ENCODE data around the gene SERPINE1.

SERPINE1 gene

DNA sequence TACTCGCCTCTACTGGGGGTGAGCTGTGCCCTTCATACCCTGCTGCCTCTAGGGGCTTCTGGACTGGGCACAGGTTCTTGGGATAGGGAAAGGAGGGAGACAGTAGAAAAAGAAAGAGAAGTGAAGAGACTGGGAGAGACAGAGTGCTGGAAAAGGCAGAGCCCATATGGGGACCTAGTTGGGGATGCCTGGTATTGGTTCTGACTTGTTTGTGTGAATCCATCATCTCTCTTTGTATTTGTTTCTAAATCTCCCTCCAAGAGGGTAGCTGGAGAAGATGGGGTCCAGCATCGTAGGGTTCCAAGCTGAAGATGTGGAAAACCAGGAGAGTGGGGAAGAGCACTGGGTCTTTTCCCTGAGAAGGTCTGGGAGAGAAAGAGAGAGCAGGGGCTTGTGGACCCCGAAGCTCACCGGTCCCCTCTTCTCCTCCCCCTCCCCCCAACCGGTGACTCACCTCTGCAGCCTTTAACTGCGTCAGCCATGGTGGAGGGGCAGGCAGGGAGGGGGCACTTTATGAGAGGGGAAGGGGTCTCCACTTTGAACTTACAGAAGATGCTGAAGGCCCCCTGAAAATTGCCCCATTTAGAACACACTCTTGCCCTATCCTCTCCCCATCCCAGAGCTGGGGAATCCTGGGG lies 41.6 kb downstream of the SERPINE1 start:
- Histone ChIP-seq H3K4me1 (peaks cover 94% of the 10 kb centered on the region), H3K4me2 (peak overlapping the region; percentile 100; the same call in 1 of the 2 replicates), H3K4me3 (no peak overlapping the region), H3K9me3 (peaks cover 15% of the 10 kb centered on the region), H3K9ac (no peak overlapping the region), H3K27ac (no peak overlapping the region), H3K36me3 (no peaks in the 10 kb centered on the region), H4K20me1 (peaks cover 63% of the 10 kb centered on the region), H3K27me3 (peaks cover 95% of the 10 kb centered on the region)
- TF ChIP-seq Cebpa-rat (IDR thresholded peaks at IDR 0.05) = no peak

DNA sequence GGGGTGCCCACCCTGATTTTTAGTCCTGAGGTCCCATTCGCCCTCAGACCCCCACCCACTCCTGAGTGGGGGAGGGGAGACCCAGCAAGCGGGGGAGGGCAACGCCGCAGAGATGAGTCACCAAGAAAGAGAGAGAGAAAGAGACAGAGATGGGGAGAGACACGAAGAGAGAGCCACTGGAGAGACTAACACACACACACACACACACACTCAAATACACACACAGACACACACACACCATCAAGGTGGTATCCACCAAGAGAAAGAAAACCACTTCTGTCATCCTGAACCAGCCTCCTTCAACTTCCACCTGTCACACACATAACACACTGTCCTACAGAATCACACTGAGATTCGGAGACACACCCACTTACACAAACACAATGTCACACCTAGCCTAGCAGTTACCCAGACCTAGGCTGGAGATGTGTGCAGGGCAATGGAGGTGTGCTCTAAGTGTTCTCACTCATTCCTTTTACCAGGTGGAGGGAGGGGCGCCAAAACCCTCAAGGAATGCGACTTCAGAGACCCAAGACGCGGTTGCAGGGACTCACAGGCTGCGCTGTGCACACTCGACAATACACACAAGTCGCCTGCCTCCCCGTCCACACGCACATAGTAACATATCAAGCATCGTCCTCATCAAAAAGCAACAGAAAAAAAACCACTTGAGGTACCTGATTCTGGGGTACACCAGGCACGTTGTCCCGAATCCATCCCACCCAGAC lies 42.4 kb downstream of the SERPINE1 start:
- Histone ChIP-seq H3K27me3 (peaks cover 99% of the 10 kb centered on the region), H3K36me3 (no peaks in the 10 kb centered on the region), H3K4me3 (no peak overlapping the region; the same call in 1 of the 2 replicates), H3K4me2 (peak overlapping the region; percentile 96), H4K20me1 (peaks cover 56% of the 10 kb centered on the region), H3K9ac (no peak overlapping the region), H3K4me1 (peaks cover 94% of the 10 kb centered on the region), H3K9me3 (peaks cover 22% of the 10 kb centered on the region), H3K27ac (no peak overlapping the region)
- TF ChIP-seq Cebpa-rat (IDR thresholded peaks at IDR 0.05) = no peak

DNA sequence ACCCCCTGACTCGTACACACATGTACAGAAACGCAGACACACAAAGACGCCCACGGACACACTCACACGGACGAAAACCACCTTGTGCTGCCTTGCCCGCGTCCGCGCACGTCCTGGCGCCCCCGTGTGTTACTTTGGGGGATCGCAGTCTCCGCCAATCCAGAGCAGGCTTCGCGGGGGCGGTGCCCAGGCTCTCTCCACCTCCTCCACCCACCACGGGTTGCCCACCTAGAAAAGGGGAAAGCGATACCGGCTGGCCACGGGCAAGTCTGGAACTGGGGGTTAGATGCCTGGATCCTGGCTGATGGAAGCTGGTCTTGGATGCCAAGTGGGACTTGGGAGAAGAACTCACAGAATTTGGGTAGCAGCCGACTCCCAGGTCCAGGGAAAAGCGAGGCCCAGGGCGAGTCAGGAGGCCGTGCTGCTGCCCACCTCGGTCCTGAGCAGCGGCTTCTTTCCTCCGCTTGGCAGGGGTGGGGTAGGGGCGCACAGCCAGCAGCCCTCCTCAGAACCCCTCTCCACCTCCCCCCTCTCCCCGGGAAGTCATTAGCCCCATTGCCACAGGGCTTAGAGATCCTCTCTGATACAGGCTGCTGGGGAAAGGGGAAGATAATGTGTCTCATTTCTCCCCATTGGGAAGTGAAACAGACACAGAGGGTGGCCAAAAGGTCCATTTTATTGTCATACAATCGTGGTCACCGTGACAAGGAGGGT lies 43.1 kb downstream of the SERPINE1 start:
- H3K9ac ChIP-seq = no peak overlapping the region
- peaks cover 24% of the 10 kb centered on the region for H3K9me3 ChIP-seq
- H3K4me2 ChIP-seq = peak overlapping the region; percentile 96
- peaks cover 49% of the 10 kb centered on the region for H4K20me1 ChIP-seq
- H3K4me1 ChIP-seq = peaks cover 94% of the 10 kb centered on the region
- no peak overlapping the region for H3K27ac ChIP-seq
- H3K4me3 ChIP-seq = peak overlapping the region; percentile 55
- H3K36me3 ChIP-seq = no peaks in the 10 kb centered on the region
- no peak for TF ChIP-seq Cebpa-rat (IDR thresholded peaks at IDR 0.05)
- peaks cover 99% of the 10 kb centered on the region for H3K27me3 ChIP-seq

DNA sequence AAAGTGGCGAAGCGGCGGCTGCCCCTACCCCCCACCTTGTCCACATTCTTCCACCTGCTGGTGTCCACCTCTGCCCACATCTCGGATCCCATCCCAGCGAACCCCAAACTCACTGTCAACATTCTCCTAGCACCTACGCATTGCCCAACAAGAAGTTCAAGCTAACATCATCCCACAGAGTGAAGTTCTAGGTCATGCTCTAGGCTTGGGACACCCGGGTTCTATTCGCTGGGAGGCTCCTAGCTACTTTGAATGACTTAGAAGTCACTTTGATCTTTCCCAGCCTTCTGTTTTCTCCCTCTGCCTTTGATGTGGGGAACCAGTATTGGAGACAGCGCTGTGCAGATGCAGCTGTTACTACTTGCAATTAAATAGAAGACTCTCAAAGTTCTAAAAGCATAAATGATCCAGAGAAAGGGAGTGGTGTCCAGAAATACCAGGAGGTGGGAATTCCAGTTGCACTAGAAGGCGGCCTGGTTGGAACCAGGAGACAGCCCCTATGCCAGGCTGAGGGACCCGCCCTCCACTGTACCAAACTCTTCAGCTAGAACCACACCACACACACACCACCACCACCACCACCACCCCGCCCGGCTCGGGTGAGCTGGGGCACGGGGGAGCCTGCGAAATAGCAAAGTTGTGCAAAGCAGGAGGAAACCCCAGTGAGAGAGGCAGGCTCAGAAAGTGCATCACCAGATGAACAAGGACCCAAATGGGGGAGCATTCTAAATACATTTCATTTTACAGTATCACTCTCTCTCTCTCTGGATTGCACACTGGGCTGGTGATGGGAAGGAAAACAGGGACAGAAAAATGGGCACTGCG lies 43.9 kb downstream of the SERPINE1 start:
- Histone ChIP-seq H3K4me1 (peaks cover 90% of the 10 kb centered on the region), H3K4me3 (peak overlapping the region; percentile 55), H3K4me2 (peak overlapping the region; percentile 96), H3K36me3 (no peaks in the 10 kb centered on the region), H3K9ac (0 out of 2 replicates have a peak overlapping the region, but pooled peaks have one; percentile 10), H3K27ac (peak overlapping the region; percentile 50; the same call in 1 of the 2 replicates), H4K20me1 (peaks cover 43% of the 10 kb centered on the region), H3K9me3 (peaks cover 24% of the 10 kb centered on the region), H3K27me3 (peaks cover 99% of the 10 kb centered on the region)
- no peak for TF ChIP-seq Cebpa-rat (IDR thresholded peaks at IDR 0.05)

DNA sequence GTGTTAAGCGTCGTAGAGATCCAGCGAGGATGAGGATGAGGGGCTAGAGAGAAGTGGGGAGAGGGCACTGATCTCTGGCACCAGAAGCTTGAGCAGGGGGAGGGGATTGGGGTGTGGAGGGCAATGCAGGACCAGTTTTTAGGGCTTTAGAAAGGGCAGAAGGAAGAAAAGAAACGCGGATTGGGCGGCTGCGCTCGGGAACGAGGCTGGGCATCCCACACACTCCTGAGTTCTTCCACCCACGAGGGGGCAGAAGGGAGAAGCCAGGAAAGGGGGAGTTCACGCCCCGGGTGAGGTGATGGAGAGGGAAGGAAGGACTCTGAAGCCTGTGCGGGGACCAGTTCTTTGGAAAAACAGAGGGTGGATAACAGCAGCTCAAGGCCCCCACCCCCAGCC lies 44.5 kb downstream of the SERPINE1 start:
- Histone ChIP-seq H3K4me2 (peak overlapping the region; percentile 96), H3K27me3 (peaks cover 99% of the 10 kb centered on the region), H3K9me3 (peaks cover 24% of the 10 kb centered on the region), H3K4me1 (peaks cover 90% of the 10 kb centered on the region), H4K20me1 (peaks cover 39% of the 10 kb centered on the region), H3K4me3 (peak overlapping the region; percentile 55), H3K9ac (0 out of 2 replicates have a peak overlapping the region, but pooled peaks have one; percentile 10), H3K36me3 (no peaks in the 10 kb centered on the region), H3K27ac (peak overlapping the region; percentile 50)
- TF ChIP-seq Cebpa-rat (IDR thresholded peaks at IDR 0.05) = no peak

DNA sequence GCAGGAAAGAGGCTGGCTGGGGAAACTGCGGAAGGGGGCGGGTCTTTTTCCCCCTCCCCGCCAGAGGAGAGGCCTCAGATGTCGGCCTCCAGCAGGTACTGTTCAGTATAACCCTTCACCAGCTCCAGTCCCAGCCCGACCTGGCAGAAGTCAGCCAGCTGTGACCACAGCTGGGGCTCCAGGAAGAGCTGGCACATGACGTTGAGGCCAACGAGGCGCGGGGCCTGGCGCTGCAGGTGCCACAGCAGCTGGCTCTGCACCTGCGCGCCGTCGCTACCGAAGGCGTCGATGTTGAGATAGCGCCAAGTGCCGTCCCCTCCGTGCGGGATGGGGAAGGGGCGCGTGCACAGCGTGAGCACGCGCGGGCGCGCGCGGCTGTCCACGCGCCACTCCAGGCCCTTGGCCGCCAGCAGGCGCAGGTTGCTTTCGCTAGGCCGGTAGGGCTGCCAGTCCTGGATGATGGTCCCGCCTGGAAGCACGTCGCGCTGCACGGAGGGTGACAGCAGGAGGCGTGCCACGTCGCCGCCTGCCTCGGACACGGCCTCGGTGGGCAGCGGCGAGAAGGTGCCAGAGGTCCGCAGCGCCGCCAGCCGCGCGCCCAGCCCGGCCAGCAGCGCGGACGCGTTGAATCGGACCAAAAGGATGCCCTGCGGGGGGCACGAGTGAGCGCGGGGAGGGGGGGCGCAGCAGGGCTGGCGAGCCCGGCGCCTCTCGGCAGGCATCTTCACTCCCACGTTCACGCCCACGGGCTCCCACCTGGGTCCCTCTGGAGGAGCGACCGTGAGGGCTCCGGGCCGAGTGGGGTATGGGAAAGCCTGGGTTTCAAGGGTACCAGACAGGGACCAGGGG lies 45.3 kb downstream of the SERPINE1 start:
- Histone ChIP-seq H3K9ac (no peak overlapping the region), H4K20me1 (peaks cover 35% of the 10 kb centered on the region), H3K9me3 (peaks cover 24% of the 10 kb centered on the region), H3K4me2 (peak overlapping the region; percentile 96), H3K27me3 (peaks cover 100% of the 10 kb centered on the region), H3K4me3 (peak overlapping the region; percentile 55), H3K4me1 (peaks cover 92% of the 10 kb centered on the region), H3K27ac (peak overlapping the region; percentile 50), H3K36me3 (no peaks in the 10 kb centered on the region)
- TF ChIP-seq Cebpa-rat (IDR thresholded peaks at IDR 0.05) = no peak

DNA sequence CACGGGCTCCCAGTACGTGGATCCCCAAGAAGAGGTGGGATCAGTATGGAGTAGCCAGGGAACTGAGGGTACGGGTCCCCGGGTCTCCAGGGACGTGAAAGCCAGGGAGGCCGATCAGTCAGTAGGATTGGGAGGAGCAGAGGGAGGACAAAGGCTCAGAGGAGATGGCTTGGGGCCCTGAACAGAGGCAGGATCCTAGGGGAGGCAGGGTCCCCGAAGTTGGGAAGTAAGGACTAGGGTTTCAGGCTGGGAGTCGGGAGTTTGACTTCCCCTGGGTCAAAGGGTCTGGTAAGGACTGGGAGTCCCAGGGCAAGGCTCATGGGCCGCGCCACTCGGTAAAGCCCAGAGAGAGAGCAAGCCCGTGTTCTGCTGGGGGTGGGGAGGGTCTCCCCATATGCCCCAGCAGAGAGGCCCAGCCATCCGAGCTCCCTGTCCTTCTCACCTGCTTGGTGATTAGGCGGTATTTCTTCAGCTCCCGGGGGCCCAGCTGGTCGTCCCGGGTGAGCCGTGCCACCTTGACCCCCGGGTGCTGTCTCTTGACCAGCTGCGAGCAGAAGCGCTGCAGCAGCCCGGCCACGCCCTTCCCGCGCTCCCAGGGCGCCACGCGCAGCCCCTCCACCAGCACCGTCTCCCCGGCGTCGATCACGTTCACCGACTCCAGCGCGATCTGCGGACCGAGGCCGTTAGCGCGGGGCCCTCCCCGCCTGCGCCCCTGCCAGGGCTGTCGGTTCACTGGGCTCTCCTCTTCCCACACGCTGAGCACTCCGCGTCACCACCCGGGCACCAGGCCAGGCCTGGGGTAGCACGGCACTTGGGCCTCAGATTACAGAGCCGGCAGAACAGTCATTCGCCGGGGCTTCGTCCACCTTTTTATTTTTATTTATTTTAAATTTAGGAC lies 46.2 kb downstream of the SERPINE1 start:
- peak overlapping the region; percentile 55 for H3K4me3 ChIP-seq
- H3K36me3 ChIP-seq = no peaks in the 10 kb centered on the region
- H3K27me3 ChIP-seq = peaks cover 100% of the 10 kb centered on the region
- H4K20me1 ChIP-seq = peaks cover 26% of the 10 kb centered on the region
- no peak for TF ChIP-seq Cebpa-rat (IDR thresholded peaks at IDR 0.05)
- peaks cover 24% of the 10 kb centered on the region for H3K9me3 ChIP-seq
- no peak overlapping the region for H3K9ac ChIP-seq
- peaks cover 84% of the 10 kb centered on the region for H3K4me1 ChIP-seq
- H3K4me2 ChIP-seq = peak overlapping the region; percentile 96
- H3K27ac ChIP-seq = peak overlapping the region; percentile 44; the same call in 1 of the 2 replicates

DNA sequence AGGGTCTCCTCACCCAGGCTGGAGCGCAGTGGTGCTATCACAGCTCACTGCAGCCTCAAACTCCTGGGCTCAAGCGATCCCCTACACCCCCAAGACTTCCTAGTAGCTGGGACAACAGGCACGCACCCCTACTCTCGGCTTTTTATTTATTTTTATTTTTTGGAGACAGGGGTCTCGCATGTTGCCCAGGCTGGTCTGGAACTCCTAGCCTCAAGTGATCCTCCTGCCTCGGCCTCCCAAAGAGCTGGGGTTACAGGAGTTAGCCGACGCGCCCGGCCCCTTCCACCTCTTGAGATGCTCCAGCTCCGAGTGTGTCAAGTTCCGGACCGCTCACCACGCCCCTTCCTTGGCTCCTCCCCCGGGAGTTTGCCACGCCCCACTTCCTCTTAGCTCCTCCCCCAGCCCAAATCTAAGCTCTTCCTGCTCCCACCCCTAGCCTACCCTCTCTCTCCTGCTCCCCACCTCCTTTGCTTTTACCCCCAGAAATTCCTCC lies 46.9 kb downstream of the SERPINE1 start:
- Histone ChIP-seq H3K27ac (no peak overlapping the region), H3K36me3 (no peaks in the 10 kb centered on the region), H3K27me3 (peaks cover 100% of the 10 kb centered on the region), H3K9ac (no peak overlapping the region), H3K4me1 (peaks cover 85% of the 10 kb centered on the region), H3K4me2 (peak overlapping the region; percentile 96), H3K9me3 (peaks cover 24% of the 10 kb centered on the region), H4K20me1 (peaks cover 19% of the 10 kb centered on the region), H3K4me3 (peak overlapping the region; percentile 55)
- no peak for TF ChIP-seq Cebpa-rat (IDR thresholded peaks at IDR 0.05)
